AG09309 (cell line): Measurements from ENCODE around the gene KCNG2.

Source experiments
- DNase-seq: peaks from one replicate; pipeline ENCODE4 v3.0.0-alpha.2; 2010; ENCODE audit warnings: low read depth
- H3K4me3 ChIP-seq: 2 replicates; pipeline ENCODE4 v1.5.1; 2011; ENCODE audit warnings: mild to moderate bottlenecking, low read depth, low read length, moderate library complexity; ENCODE audit not compliant: control insufficient read depth
- CTCF ChIP-seq: IDR thresholded peaks from 2 replicates; pipeline ENCODE4 v1.5.1; 2011; ENCODE audit warnings: mild to moderate bottlenecking, low read depth, low read length, inconsistent platforms; ENCODE audit not compliant: insufficient read depth, control insufficient read depth; ENCODE audit errors: missing control alignments

KCNG2 gene

GRCh38 chr18:79799619-79800370, 2.1 kb downstream of the KCNG2 start:
- H3K4me3 ChIP-seq: no peak overlapping the region
- no peak for DNase-seq

GRCh38 chr18:79800371-79801180, 2.8 kb downstream of the KCNG2 start:
- TF ChIP-seq CTCF: no peak
- no peak for DNase-seq
- no peak overlapping the region for H3K4me3 ChIP-seq

More at GRCh38 chr18:79799619-79800370, 2.1 kb downstream of the KCNG2 start:
- no peak for TF ChIP-seq CTCF

GRCh38 chr18:79801217-79801616, 3.5 kb downstream of the KCNG2 start:
- no peak overlapping the region for H3K4me3 ChIP-seq
- no peak for DNase-seq
- no peak for TF ChIP-seq CTCF

- DNase-seq: no peak
- no peak overlapping the region for H3K4me3 ChIP-seq
- no peak for TF ChIP-seq CTCF
These were observed 3.9 kb downstream of the KCNG2 start for GRCh38 chr18:79801641-79802040.

GRCh38 chr18:79802298-79802697, 4.6 kb downstream of the KCNG2 start:
- no peak for DNase-seq
- no peak overlapping the region for H3K4me3 ChIP-seq
- no peak for TF ChIP-seq CTCF

- no peak for DNase-seq
- no peak overlapping the region for H3K4me3 ChIP-seq
- TF ChIP-seq CTCF: no peak
These were observed 5.9 kb downstream of the KCNG2 start for GRCh38 chr18:79803611-79804051.
